Prostate gland (tissue), 2 donors: ENCODE results near the gene ITGA7.

Experiments used
- CTCF ChIP-seq, 4 experiments: fragments of 200-600 bp in 2 of 4; fragments of 450-650 bp in 2 of 4; sonication (generic) in 2 of 4; IDR thresholded peaks; 1 replicate in 3 of 4; 2 replicates in 1 of 4; pipeline ENCODE4 v1.5.1; 2016 to 2019; ENCODE audit warnings: antibody characterized with exemption in 4 of 4, mild to moderate bottlenecking in 2 of 4, moderate library complexity in 2 of 4
- POLR2A ChIP-seq: fragments of 450-650 bp; IDR thresholded peaks from one replicate; pipeline ENCODE4 v1.6.1; 2016; ENCODE audit warnings: antibody characterized with exemption, mild to moderate bottlenecking
- POLR2AphosphoS5 ChIP-seq: sonication (generic); formaldehyde crosslinking; IDR thresholded peaks from one replicate; pipeline ENCODE4 v1.6.1; 2017; ENCODE audit warnings: antibody characterized with exemption

- TF ChIP-seq POLR2AphosphoS5: no peak
- TF ChIP-seq CTCF (IDR thresholded peaks at IDR 0.05): no peak
- TF ChIP-seq POLR2A: no peak
These were observed 3.6 kb downstream of the ITGA7 start for GRCh38 chr12:55703901-55704761.
